HepG2 (cell line): ENCODE data around the gene ITGB5. TPM values are rescaled to one million over a fixed set of nuclear protein-coding genes. Genes with fewer than 3 reads are reported as not detected.
A peak's percentile ranks its signal among the peaks of the same experiment; 100 is the strongest.

ENCODE experiments used
- DMAP1 ChIP-seq: IDR thresholded peaks from 2 replicates; pipeline ENCODE4 v1.6.1; 2016
- DNMT3B ChIP-seq: conservative IDR thresholded peaks from 2 replicates; pipeline ENCODE4 v1.6.1; 2016; ENCODE audit warnings: missing biosample characterization, control low read depth
- GLI4 ChIP-seq: sonication (generic); formaldehyde crosslinking; IDR thresholded peaks from 2 replicates; pipeline ENCODE4 v1.5.1; 2020; ENCODE audit warnings: missing genetic modification reagents, mild to moderate bottlenecking, moderate library complexity, borderline replicate concordance
- KIAA2018 ChIP-seq: sonication (generic); formaldehyde crosslinking; IDR thresholded peaks from 2 replicates; pipeline ENCODE4 v1.5.0; 2020; ENCODE audit warnings: mild to moderate bottlenecking, missing genetic modification reagents, borderline replicate concordance
- SKI ChIP-seq: fragments of 450-650 bp; IDR thresholded peaks from one replicate; pipeline ENCODE4 v1.6.1; 2018; ENCODE audit warnings: mild to moderate bottlenecking; ENCODE audit not compliant: partially characterized antibody
- TSC22D2 ChIP-seq: sonication (generic); formaldehyde crosslinking; IDR thresholded peaks from 2 replicates; pipeline ENCODE4 v1.5.1; 2020; ENCODE audit warnings: missing genetic modification reagents, mild to moderate bottlenecking, borderline replicate concordance
- YY1 ChIP-seq: IDR thresholded peaks from 2 replicates; pipeline ENCODE4 v1.6.1; 2011; ENCODE audit warnings: low read length, low read depth, moderate library complexity, mild to moderate bottlenecking; ENCODE audit not compliant: insufficient read depth, insufficient replicate concordance
- ZBTB7A ChIP-seq: sonication (generic); formaldehyde crosslinking; IDR thresholded peaks from 2 replicates; pipeline ENCODE4 v1.8.0; 2022; ENCODE audit warnings: mild to moderate bottlenecking, missing genetic modification reagents
- ZFY ChIP-seq: sonication (generic); formaldehyde crosslinking; IDR thresholded peaks from 2 replicates; pipeline ENCODE4 v1.4.0; 2020; ENCODE audit warnings: missing genetic modification reagents
- ZNF142 ChIP-seq: sonication (generic); formaldehyde crosslinking; IDR thresholded peaks from 2 replicates; pipeline ENCODE4 v1.4.0; 2020; ENCODE audit warnings: missing genetic modification reagents
- ZNF772 ChIP-seq: sonication (generic); formaldehyde crosslinking; IDR thresholded peaks from 2 replicates; pipeline ENCODE4 v1.5.0; 2020; ENCODE audit warnings: mild to moderate bottlenecking, missing genetic modification reagents
- ZNF816 ChIP-seq: sonication (generic); formaldehyde crosslinking; IDR thresholded peaks from 2 replicates; pipeline ENCODE4 v1.8.0; 2022; ENCODE audit warnings: missing genetic modification reagents, mild to moderate bottlenecking, borderline replicate concordance
- polyA plus RNA-seq, 8 experiments: library from polyadenylated mRNA; depleted of rRNA in 3 of 8; stranded (reverse) in 7 of 8; unstranded in 1 of 8; fragments of >200 nt; fragmentation: Illumina TruSeq in 4 of 8; extraction: Trizol in 4 of 8; gene quantifications; 2 replicates each; pipeline versions ENCODE4 v1.2.1 to v1.2.3, GENCODE V29; 2011 to 2016; ENCODE audit warnings: low read depth in 4 of 8, missing spikeins in 1 of 8, mixed read lengths in 1 of 8; ENCODE audit not compliant: insufficient read depth in 1 of 8
- total RNA-seq, 5 experiments: library from RNA; depleted of rRNA; stranded (reverse); fragments of >200 nt; fragmentation: Illumina TruSeq; extraction: Trizol; gene quantifications; 2 replicates each; pipeline ENCODE4 v1.2.3, GENCODE V29; 2016; ENCODE audit warnings: low read depth in 1 of 5

Gene ITGB5
- total and polyA plus RNA-seq, 2 of the 13 experiments (the other 11 are each of a cell fraction or from before 2014, with no cell fraction given) = 74.1 to 343 TPM

- TF ChIP-seq KIAA2018 (CRISPR knock-in tag) = no peak
- TF ChIP-seq DNMT3B (CRISPR knock-in tag) = 0 out of 2 replicates have a peak, but pooled peaks have one; percentile 34
- peak; percentile 28; the same call in 1 of the 2 replicates for TF ChIP-seq ZBTB7A (CRISPR knock-in tag)
- 0 out of 2 replicates have a peak, but pooled peaks have one; percentile 55 for TF ChIP-seq GLI4
- TF ChIP-seq ZNF142 (CRISPR knock-in tag) = peak; percentile 51; the same call in 1 of the 2 replicates
- TF ChIP-seq DMAP1 (CRISPR knock-in tag) = 0 out of 2 replicates have a peak, but pooled peaks have one; percentile 27
- TF ChIP-seq TSC22D2 = peak; percentile 61; the same call in 1 of the 2 replicates
- peak; percentile 68 for TF ChIP-seq ZFY (CRISPR knock-in tag)
- peak; percentile 49 for TF ChIP-seq SKI
- peak; percentile 30 for TF ChIP-seq YY1
- TF ChIP-seq ZNF816 = peak; percentile 43; the same call in 1 of the 2 replicates
- peak; percentile 55; the same call in 1 of the 2 replicates for TF ChIP-seq ZNF772 (CRISPR knock-in tag)
Observed at GRCh38 chr3:124886168-124887056, 753 bp downstream of the ITGB5 start (continued).
